Subcutaneous adipose tissue (tissue), 4 donors: ENCODE measurements around the gene FSHR. TPM values are rescaled to one million over a fixed set of nuclear protein-coding genes. Genes with fewer than 3 reads are reported as not detected.

ENCODE experiments used
- CTCF ChIP-seq: fragments of 450-650 bp; IDR thresholded peaks from one replicate; pipeline ENCODE4 v1.5.1; 2016; ENCODE audit warnings: low read depth, mild to moderate bottlenecking, control low read depth, antibody characterized with exemption, moderate library complexity
- total RNA-seq, 4 donors: library from RNA; depleted of rRNA; stranded (reverse); fragments of >200 nt; gene quantifications; one replicate each; pipeline ENCODE4 v1.1.0, GENCODE V29; 2016

FSHR gene
- total RNA-seq, 4 donors from 2014 or later: not detected

GRCh38 chr2:49154891-49155290 lies 576 bp upstream of the FSHR start:
- no peak for TF ChIP-seq CTCF

GRCh38 chr2:49153252-49153651 lies 1.1 kb downstream of the FSHR start:
- no peak for TF ChIP-seq CTCF

- no peak for TF ChIP-seq CTCF
Observed at GRCh38 chr2:49152824-49153223, 1.5 kb downstream of the FSHR start.

GRCh38 chr2:49146401-49146800 lies 7.9 kb downstream of the FSHR start:
- no peak for TF ChIP-seq CTCF

GRCh38 chr2:49131801-49132200 lies 22.5 kb downstream of the FSHR start:
- no peak for TF ChIP-seq CTCF

- TF ChIP-seq CTCF: no peak
Observed at GRCh38 chr2:49129034-49129433, 25.3 kb downstream of the FSHR start.

- TF ChIP-seq CTCF: no peak
Observed at GRCh38 chr2:49123600-49123999, 30.7 kb downstream of the FSHR start.
